Hematopoietic multipotent progenitor cell (in vitro differentiated cells): ENCODE data around the gene SRRM5. TPM values are rescaled to one million over a fixed set of nuclear protein-coding genes. Genes with fewer than 3 reads are reported as not detected.
"Not testable (repeated sequence)": the region's sequence is repeated elsewhere in the genome, so short reads cannot be mapped to it uniquely, and the experiment has no call there.

ENCODE experiments used
- DNase-seq, 3 donors: peaks; one replicate each; pipeline ENCODE4 v3.0.0-alpha.2; 2011 to 2015; ENCODE audit warnings: low read depth in 2 of 3, low spot score in 2 of 3
- total RNA-seq: library from RNA; depleted of rRNA; stranded (reverse); fragments of >200 nt; gene quantifications from one replicate; pipeline ENCODE4 v1.2.3, GENCODE V29; 2012

Gene SRRM5
- total RNA-seq, 1 donor: under 0.01 TPM

GRCh38 chr19:43636121-43636683, 24.3 kb downstream of the SRRM5 start:
- no peak for DNase-seq

GRCh38 chr19:43638214-43638994, 26.5 kb downstream of the SRRM5 start:
- no peak for DNase-seq

- DNase-seq: no peak
Observed at GRCh38 chr19:43638995-43639518, 27.2 kb downstream of the SRRM5 start.

- DNase-seq: peak in 1 of 3 donors; percentile 24
Observed at GRCh38 chr19:43639519-43640423, 27.9 kb downstream of the SRRM5 start, which contains the start of gene CADM4. Gene CADM4, minus strand, starts transcription at chr19:43639850. Its CDS starts 60 bp downstream, at chr19:43639790.

- no peak for DNase-seq
Observed at GRCh38 chr19:43640424-43640757, 28.5 kb downstream of the SRRM5 start.

GRCh38 chr19:43641333-43641732, 29.4 kb downstream of the SRRM5 start:
- no peak for DNase-seq

- DNase-seq: no peak
Observed at GRCh38 chr19:43642531-43642930, 30.6 kb downstream of the SRRM5 start.

GRCh38 chr19:43643326-43643725, 31.4 kb downstream of the SRRM5 start:
- no peak for DNase-seq

- no peak for DNase-seq
Observed at GRCh38 chr19:43644181-43644580, 32.3 kb downstream of the SRRM5 start.

- no peak for DNase-seq
Observed at GRCh38 chr19:43648633-43649032, 36.7 kb downstream of the SRRM5 start.

- DNase-seq: no peak
Observed at GRCh38 chr19:43649514-43649913, 37.6 kb downstream of the SRRM5 start.

- DNase-seq: not testable (repeated sequence)
Observed at GRCh38 chr19:43650276-43650675, 38.4 kb downstream of the SRRM5 start.

- peak in 2 of 3 donors; percentile 70 to 84 for DNase-seq
Observed at GRCh38 chr19:43651758-43652545, 40.1 kb downstream of the SRRM5 start.

- no peak for DNase-seq
Observed at GRCh38 chr19:43652546-43652874, 40.6 kb downstream of the SRRM5 start.

- DNase-seq: no peak
Observed at GRCh38 chr19:43656436-43656835, 44.5 kb downstream of the SRRM5 start.

GRCh38 chr19:43658001-43658400, 46.1 kb downstream of the SRRM5 start:
- DNase-seq: no peak

GRCh38 chr19:43658494-43658893, 46.6 kb downstream of the SRRM5 start:
- no peak for DNase-seq

- DNase-seq: no peak
Observed at GRCh38 chr19:43660301-43660970, 48.5 kb downstream of the SRRM5 start.

- no peak for DNase-seq
Observed at GRCh38 chr19:43660971-43661360, 49.1 kb downstream of the SRRM5 start.

GRCh38 chr19:43662487-43662886, 50.6 kb downstream of the SRRM5 start:
- DNase-seq: no peak
